RWPE1 (cell line): ENCODE results near the gene RBM10.
A peak's percentile ranks its signal among the peaks of the same experiment; 100 is the strongest.

ENCODE experiments used
- CTCF ChIA-PET: fragments of 350-600 bp; sonication (Branson Sonifier 250); formaldehyde crosslinking; extraction: SDS; loops from one replicate; lab custom pipeline; 2021; lab: Yijun Ruan, JAX
- POLR2A ChIA-PET: fragments of 400-600 bp; formaldehyde crosslinking; extraction: SDS; loops from one replicate; lab custom pipeline; 2020; ENCODE audit warnings: antibody characterized with exemption; ENCODE audit not compliant: low non-redundant PET; lab: Yijun Ruan, JAX
- DNase-seq: peaks from one replicate; pipeline ENCODE4 v3.0.0; 2012; ENCODE audit warnings: low spot score
- H3K27ac ChIP-seq: fragments of 450-650 bp; 2 replicates; pipeline ENCODE4 v1.5.1; 2017
- TF ChIP-seq, protein P1 (sequence below): fragments of 450-650 bp; conservative IDR thresholded peaks from 2 replicates; pipeline ENCODE4 v1.5.1; 2017; ENCODE audit warnings: low read depth, mild to moderate bottlenecking

Gene RBM10

GRCh38 chrX:47175588-47175980 is 30.6 kb downstream of the RBM10 start:
- CTCF ChIA-PET = no interaction called here
- POLR2A ChIA-PET = no interaction called here
- no peak overlapping the region for H3K27ac ChIP-seq
- TF ChIP-seq, protein P1, sequence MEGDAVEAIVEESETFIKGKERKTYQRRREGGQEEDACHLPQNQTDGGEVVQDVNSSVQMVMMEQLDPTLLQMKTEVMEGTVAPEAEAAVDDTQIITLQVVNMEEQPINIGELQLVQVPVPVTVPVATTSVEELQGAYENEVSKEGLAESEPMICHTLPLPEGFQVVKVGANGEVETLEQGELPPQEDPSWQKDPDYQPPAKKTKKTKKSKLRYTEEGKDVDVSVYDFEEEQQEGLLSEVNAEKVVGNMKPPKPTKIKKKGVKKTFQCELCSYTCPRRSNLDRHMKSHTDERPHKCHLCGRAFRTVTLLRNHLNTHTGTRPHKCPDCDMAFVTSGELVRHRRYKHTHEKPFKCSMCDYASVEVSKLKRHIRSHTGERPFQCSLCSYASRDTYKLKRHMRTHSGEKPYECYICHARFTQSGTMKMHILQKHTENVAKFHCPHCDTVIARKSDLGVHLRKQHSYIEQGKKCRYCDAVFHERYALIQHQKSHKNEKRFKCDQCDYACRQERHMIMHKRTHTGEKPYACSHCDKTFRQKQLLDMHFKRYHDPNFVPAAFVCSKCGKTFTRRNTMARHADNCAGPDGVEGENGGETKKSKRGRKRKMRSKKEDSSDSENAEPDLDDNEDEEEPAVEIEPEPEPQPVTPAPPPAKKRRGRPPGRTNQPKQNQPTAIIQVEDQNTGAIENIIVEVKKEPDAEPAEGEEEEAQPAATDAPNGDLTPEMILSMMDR = no peak
- no peak for DNase-seq

GRCh38 chrX:47176101-47176740 is 31.2 kb downstream of the RBM10 start:
- CTCF ChIA-PET = no interaction called here
- no peak for DNase-seq
- no peak overlapping the region for H3K27ac ChIP-seq
- TF ChIP-seq, protein P1 = no peak
- POLR2A ChIA-PET = no interaction called here

- TF ChIP-seq, protein P1 = no peak
- POLR2A ChIA-PET = no interaction called here
- CTCF ChIA-PET = no interaction called here
- no peak overlapping the region for H3K27ac ChIP-seq
- no peak for DNase-seq
These were observed 32.1 kb downstream of the RBM10 start for GRCh38 chrX:47177079-47177478.

DNA sequence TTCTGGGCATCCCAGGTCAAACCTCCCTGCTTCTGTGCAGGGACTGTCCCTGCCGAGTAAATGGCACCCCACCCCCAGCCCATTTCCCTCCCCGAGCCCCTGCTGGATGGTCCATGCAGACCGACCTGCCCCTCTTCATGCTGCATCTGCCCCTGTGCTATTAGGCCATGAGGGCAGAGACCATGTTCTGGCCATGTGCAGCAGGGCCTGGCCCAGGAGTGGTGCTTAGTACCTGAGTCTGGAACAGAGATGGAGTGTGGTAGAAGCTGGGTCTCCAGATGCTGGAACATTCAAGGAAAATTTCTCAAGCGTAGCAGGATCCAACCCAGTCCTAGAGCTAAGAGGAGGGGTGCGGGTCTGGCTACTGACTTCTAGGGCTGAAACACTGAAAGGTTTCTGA is 33.3 kb downstream of the RBM10 start:
- ChIA-PET POLR2A (no interaction called here), CTCF (no interaction called here)
- TF ChIP-seq, protein P1 = no peak
- peak overlapping the region; percentile 8; the same call in 1 of the 2 replicates for H3K27ac ChIP-seq
- DNase-seq = no peak

DNA sequence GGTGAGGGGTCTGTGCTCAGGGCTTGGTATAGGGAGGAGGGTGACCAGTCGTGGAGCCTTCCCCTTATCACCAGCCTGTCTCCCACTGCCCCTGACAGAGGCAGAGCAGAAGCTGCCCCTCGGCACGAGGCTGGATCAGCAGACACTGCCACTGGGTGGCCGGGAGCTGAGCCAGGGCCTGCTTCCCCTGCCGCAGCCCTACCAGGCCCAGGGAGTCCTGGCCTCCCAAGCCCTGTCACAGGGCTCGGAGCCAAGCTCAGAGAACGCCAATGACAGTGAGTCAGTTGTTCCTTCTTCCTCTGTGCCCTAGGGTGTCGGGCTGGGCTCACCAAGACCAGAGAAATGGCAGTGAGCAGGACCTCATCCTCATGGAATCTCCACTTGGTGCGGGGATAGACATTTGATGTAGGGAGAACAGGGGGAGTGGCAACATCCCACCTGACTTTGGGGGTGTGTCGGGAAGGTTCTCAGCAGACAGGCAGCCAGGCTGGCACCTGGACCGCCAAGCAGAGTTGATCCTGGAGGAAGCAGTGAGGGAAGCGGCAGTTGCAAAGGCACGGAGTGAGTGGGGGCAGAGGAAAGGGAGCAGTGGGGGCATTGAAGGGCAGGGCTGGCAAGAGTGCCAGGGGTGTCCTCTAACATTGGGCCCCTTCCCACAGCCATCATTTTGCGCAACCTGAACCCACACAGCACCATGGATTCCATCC is 34.4 kb downstream of the RBM10 start:
- ChIA-PET CTCF (interaction anchor here (0.6 kb wide), 1 partner anchor 337 kb away, joined by 4 read pairs; no protein-coding TSS in a partner anchor), POLR2A (no interaction called here)
- no peak for DNase-seq
- peak overlapping the region; percentile 58 for H3K27ac ChIP-seq
- TF ChIP-seq, protein P1 = no peak

GRCh38 chrX:47179928-47180255 is 34.9 kb downstream of the RBM10 start:
- H3K27ac ChIP-seq = peak overlapping the region; percentile 58; the same call in 1 of the 2 replicates
- TF ChIP-seq, protein P1 = no peak
- DNase-seq = no peak
- ChIA-PET CTCF (no interaction called here), POLR2A (no interaction called here)
